AML-193 (cell line): ENCODE data around the gene GLS2.

Experiments
- DNase-seq, 2 experiments: peaks; one replicate each; lab custom pipeline; 2025; lab: John Stamatoyannopoulos, UW

Gene GLS2

GRCh38 chr12:56437430-56438176 lies 50.4 kb downstream of the GLS2 start:
- no peak for DNase-seq

GRCh38 chr12:56434828-56435227 lies 53.1 kb downstream of the GLS2 start:
- no peak for DNase-seq

DNA sequence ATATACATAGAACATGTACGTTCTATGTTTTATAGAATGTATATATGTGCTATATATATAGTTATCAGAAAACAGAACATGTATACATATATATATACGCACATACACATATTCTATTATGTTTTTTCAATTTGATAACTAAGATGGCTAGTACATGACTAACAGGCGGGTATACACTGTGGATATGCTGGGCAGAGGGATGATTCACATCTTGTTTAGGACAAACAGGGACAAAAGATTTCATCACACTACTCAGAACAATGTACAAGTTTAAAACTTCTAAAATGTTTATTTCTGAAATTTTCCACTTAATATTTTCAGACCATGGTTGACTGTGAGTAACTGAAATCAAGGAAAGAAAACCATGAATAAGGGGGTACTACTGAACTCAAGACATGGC lies 56.1 kb downstream of the GLS2 start:
- no peak for DNase-seq

DNA sequence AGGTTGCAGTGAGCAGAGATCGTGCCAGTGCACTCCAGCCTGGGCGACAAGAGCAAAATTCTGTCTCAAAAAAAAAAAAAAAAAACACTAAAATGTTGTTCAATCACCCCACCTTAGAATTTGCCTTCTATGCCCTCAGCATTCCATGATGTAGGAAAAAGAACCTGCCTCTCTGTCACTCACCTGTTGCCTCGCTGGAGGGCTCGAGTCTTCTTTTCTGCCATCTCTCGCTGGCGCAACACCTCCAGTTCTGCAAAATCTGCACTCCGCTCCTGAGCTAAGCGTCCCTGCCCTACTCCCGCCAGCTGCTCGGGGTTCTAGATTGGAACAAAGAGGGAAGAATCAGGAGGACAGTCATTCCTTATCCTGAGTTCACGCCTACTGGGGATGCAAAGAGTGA lies 56.7 kb downstream of the GLS2 start:
- no peak for DNase-seq

- DNase-seq = no peak
These were observed 62.0 kb downstream of the GLS2 start for GRCh38 chr12:56425940-56426438.

DNA sequence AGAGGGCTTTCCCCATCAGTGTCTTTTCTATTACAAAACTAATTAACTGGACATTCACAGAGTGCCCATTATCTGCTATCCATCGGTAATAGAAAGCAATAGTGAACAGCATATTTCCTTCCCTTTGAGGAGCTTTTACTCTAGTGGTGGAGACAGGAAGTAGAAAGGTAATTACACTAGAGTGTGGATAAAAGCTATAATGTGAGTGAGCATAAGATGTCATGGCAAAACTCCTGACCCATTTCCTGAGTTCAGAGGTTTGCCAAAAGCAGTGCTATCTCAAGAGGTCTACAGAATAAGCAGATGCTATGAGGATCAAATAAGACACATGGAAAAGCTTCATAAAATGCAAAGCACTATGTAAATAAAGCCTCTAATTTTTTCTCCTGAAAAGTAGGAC lies 62.8 kb downstream of the GLS2 start:
- DNase-seq = no peak
